Fibroblast of the aortic adventitia (primary cell): ENCODE results near the gene KCNE3. TPM values are rescaled to one million over a fixed set of nuclear protein-coding genes. Genes with fewer than 3 reads are reported as not detected.

ENCODE experiments used
- DNase-seq: peaks from one replicate; pipeline ENCODE4 v3.0.0-alpha.2; 2010; ENCODE audit warnings: low read depth
- H3K4me3 ChIP-seq: 2 replicates; pipeline ENCODE4 v1.5.1; 2011; ENCODE audit warnings: low read depth, mild to moderate bottlenecking, control low read depth, low read length, moderate library complexity
- total RNA-seq: library from RNA; depleted of rRNA; stranded (reverse); fragments of >200 nt; gene quantifications from 2 replicates; pipeline ENCODE4 v1.2.3, GENCODE V29; 2012; ENCODE audit warnings: low replicate concordance
- TF ChIP-seq, protein P1 (sequence below): IDR thresholded peaks from 2 replicates; pipeline ENCODE4 v1.5.1; 2011; ENCODE audit warnings: mild to moderate bottlenecking, low read length, control low read depth, inconsistent platforms; ENCODE audit not compliant: insufficient read depth

KCNE3 gene
- total RNA-seq, 1 donor, result 0.18 TPM

DNA sequence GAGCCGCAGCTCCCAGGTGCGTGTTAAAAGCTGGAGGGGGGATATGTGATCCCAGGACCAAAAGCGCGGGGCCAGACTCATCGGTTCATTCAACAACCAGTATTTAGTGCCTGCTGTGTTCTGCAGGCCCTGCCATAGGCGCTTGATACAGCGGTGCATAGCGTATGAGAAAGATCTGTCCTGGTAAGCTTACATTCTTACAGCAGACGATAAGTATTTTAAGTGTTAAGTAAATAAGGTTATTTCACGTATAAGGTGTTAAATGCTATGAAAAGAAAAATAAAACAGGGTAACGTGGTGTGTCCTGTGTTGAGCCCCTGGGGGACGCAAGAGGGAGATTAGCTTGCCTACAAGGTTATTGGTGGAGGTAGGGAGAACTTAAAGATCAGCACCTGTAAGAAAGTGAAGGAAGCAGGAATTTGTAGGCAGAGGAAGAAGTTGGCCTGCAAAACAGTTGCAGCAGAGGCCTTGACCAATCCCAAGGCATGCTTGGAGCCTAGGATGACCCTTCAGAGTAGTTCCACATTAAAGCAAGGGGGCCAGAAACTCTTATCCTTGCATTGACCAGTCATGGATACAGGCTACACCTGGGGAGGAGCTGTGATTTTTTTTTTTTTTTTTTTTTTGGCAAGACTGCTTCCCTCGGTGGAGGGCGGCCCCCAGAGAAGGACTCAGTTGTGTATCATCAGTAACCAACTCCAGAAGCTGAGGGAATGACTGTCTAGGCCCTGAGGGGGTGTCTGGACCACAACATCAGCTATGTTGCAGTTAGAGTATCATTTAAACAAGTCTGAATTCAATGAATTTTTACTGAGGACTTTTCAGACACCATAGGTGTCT is 26.7 kb upstream of the KCNE3 start:
- TF ChIP-seq, protein P1, sequence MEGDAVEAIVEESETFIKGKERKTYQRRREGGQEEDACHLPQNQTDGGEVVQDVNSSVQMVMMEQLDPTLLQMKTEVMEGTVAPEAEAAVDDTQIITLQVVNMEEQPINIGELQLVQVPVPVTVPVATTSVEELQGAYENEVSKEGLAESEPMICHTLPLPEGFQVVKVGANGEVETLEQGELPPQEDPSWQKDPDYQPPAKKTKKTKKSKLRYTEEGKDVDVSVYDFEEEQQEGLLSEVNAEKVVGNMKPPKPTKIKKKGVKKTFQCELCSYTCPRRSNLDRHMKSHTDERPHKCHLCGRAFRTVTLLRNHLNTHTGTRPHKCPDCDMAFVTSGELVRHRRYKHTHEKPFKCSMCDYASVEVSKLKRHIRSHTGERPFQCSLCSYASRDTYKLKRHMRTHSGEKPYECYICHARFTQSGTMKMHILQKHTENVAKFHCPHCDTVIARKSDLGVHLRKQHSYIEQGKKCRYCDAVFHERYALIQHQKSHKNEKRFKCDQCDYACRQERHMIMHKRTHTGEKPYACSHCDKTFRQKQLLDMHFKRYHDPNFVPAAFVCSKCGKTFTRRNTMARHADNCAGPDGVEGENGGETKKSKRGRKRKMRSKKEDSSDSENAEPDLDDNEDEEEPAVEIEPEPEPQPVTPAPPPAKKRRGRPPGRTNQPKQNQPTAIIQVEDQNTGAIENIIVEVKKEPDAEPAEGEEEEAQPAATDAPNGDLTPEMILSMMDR, result peak; percentile 15
- H3K4me3 ChIP-seq, result peak overlapping the region; percentile 77
- peak; percentile 30 for DNase-seq

DNA sequence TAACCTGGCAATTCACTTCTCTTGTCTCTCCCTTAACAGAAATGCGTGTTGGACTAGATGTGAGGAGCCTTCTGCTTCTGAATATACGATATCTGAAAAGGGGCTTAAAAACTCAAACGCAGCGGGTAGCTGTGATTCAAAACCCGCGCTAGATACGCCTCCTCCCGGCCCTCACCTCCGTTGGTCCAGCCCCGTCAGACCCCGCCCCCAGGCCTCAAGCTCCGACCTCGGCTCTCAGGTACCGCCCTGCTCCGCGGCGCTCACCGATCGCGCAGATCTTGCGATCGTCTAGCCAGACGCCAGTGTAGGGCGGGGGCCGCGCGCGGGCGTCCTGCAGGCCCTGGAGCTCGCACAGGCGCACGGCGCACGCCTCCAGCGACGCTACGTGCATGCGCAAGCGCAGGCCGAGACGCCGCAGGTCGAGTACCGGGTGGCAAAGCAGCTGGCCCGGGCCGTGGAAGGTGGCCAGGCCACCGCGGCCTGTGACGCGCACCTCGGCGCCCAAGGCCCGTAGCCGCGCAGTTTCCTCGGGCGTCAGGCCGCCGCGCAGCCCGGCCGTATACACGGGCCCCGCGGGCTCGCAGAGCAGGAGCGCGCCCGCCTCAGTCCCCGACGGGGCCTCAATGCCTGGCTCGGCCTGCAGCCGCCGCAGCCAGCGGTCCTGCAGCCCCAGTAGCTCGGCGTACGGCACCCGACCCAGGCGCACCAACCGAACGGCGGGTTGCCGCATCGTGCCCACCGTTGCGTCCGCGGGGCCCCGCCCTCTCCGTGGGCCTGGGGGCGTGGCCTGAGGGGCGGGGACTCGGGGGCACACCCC is 25.8 kb upstream of the KCNE3 start, which contains the start of gene LIPT2:
TSS of gene LIPT2 (minus strand) at position 751 of the 817 bp plus-strand sequence. CDS start at position 730, 21 bp downstream.
- H3K4me3 ChIP-seq, result peak within 1 kb of the TSS; percentile 77
- TF ChIP-seq, protein P1, result no peak
- DNase-seq, result peak; percentile 93

DNA sequence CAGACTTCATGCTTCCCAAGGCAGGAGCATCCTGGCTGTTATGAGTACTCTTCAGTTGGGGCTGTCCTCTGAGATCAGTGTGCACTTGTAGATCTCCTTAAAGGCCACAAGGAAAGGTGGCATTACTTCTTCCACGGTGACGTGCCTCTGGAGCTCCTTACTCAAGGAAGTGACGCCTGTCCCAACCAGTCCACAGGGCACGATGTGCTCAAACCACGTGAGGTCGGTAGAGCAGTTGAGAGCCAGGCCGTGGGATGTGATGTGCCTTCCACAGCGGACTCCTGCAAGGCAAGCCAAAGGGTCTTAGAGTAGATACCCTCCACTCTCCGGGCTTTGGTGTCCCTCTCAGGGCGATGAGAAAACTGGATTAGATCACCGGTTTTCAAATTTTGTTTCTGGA is 24.7 kb upstream of the KCNE3 start:
- no peak for DNase-seq
- TF ChIP-seq, protein P1, result no peak
- H3K4me3 ChIP-seq, result no peak overlapping the region

DNA sequence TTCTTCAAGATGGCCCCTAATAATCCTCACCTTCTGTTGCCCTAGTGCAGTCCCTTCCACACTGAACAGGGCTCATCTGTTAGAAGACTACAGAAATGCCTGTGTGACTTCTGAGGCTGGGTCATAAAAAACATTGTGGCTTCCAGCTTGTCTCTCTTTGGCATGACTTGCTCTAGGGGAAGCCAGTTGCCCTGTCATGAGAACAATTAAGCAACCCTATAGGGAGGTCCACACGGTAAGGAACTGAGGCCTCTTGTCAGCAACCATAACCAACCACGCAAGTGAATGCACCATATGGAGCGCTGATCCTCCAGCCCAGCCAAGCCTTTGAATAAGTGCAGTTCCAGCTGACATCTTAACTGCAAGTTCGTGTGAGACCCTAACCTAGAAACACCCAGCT is 23.6 kb upstream of the KCNE3 start:
- TF ChIP-seq, protein P1, result no peak
- DNase-seq, result no peak
- H3K4me3 ChIP-seq, result no peak overlapping the region

- no peak overlapping the region for H3K4me3 ChIP-seq
- no peak for DNase-seq
- TF ChIP-seq, protein P1, result no peak
Observed at GRCh38 chr11:74487875-74488274, 20.5 kb upstream of the KCNE3 start.

DNA sequence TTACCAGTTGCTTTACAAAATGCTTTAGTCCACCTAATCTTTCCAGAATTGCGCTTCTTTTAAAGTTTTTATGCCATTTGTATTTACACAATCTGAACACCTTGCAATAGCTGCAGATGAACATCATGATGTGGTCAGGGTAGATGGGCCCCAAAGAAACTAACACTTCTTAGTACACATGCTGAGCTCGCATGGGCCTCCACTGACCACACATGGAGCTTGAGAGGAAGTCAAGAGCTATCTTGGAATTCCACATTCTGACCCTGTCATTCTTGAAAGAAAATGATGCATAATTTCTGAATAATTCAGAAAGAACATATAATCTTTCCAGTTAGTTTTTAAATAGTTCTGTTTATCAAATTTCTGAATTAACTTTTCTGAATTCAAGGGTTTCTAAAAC is 18.5 kb upstream of the KCNE3 start:
- TF ChIP-seq, protein P1, result no peak
- DNase-seq, result no peak
- no peak overlapping the region for H3K4me3 ChIP-seq
